ENCODE data around the gene ITGB6. TPM values are rescaled to one million over a fixed set of nuclear protein-coding genes. Genes with fewer than 3 reads are reported as not detected.

Gene ITGB6
- total and polyA plus RNA-seq, 7 donors: 1.8 to 5.1 (median 2.5) TPM; not detected in 4

GRCh38 chr2:160139350-160139749 is 60.7 kb downstream of the ITGB6 start:
- no peak for TF ChIP-seq CTCF (IDR thresholded peaks at IDR 0.05)
- no peak for TF ChIP-seq EP300 (IDR thresholded peaks at IDR 0.05)
- TF ChIP-seq POLR2A (IDR thresholded peaks at IDR 0.05): no peak
- no peak for TF ChIP-seq POLR2AphosphoS5 (IDR thresholded peaks at IDR 0.05)
- Histone ChIP-seq H3K9me3 (no peaks in the 10 kb centered on the region), H3K36me3 (no peaks in the 10 kb centered on the region), H3K27me3 (no peaks in the 10 kb centered on the region), H3K4me1 (no peaks in the 10 kb centered on the region), H3K27ac (no peak overlapping the region), H3K4me3 (no peak overlapping the region)
- no peak for DNase-seq
- intact Hi-C loops (cut with DNase I): no loop called here

- 98 to 100% methylated on average over 1 of the region's 1 CpG for WGBS, 2 donors
- H3K27ac ChIP-seq: no peak overlapping the region
- TF ChIP-seq EP300 (IDR thresholded peaks at IDR 0.05) (no peak), CTCF (IDR thresholded peaks at IDR 0.05) (no peak), POLR2A (IDR thresholded peaks at IDR 0.05) (no peak), POLR2AphosphoS5 (IDR thresholded peaks at IDR 0.05) (no peak)
- H3K9me3 ChIP-seq: no peaks in the 10 kb centered on the region
- H3K27me3 ChIP-seq: no peaks in the 10 kb centered on the region
- no peaks in the 10 kb centered on the region for H3K4me1 ChIP-seq
- intact Hi-C loops (cut with DNase I): no loop called here
- no peak for DNase-seq
- H3K36me3 ChIP-seq: no peaks in the 10 kb centered on the region
- no peak overlapping the region for H3K4me3 ChIP-seq
Observed at GRCh38 chr2:160138406-160138805, 61.7 kb downstream of the ITGB6 start.

GRCh38 chr2:160137464-160137863 is 62.6 kb downstream of the ITGB6 start:
- H3K4me3 ChIP-seq: no peak overlapping the region

GRCh38 chr2:160132761-160133160 is 67.3 kb downstream of the ITGB6 start:
- no peak for TF ChIP-seq POLR2AphosphoS5 (IDR thresholded peaks at IDR 0.05)
- TF ChIP-seq EP300 (IDR thresholded peaks at IDR 0.05): no peak
- no peak for TF ChIP-seq CTCF (IDR thresholded peaks at IDR 0.05)
- TF ChIP-seq POLR2A (IDR thresholded peaks at IDR 0.05): no peak
- Histone ChIP-seq H3K36me3 (no peaks in the 10 kb centered on the region), H3K4me1 (no peaks in the 10 kb centered on the region), H3K27me3 (no peaks in the 10 kb centered on the region), H3K9me3 (no peaks in the 10 kb centered on the region), H3K4me3 (no peak overlapping the region), H3K27ac (no peak overlapping the region)
- WGBS, 2 donors: 92 to 97% methylated on average over 3 of the region's 3 CpGs
- DNase-seq: no peak
- intact Hi-C loops (cut with DNase I): no loop called here

More at GRCh38 chr2:160137464-160137863, 62.6 kb downstream of the ITGB6 start:
- Histone ChIP-seq H3K36me3 (no peaks in the 10 kb centered on the region), H3K27me3 (no peaks in the 10 kb centered on the region), H3K27ac (no peak overlapping the region), H3K4me1 (no peaks in the 10 kb centered on the region), H3K9me3 (no peaks in the 10 kb centered on the region)
- intact Hi-C loops (cut with DNase I): no loop called here
- DNase-seq: no peak
- TF ChIP-seq POLR2AphosphoS5 (IDR thresholded peaks at IDR 0.05) (no peak), CTCF (IDR thresholded peaks at IDR 0.05) (no peak), EP300 (IDR thresholded peaks at IDR 0.05) (no peak), POLR2A (IDR thresholded peaks at IDR 0.05) (no peak)
- WGBS, 2 donors: 91 to 95% methylated on average over 8 of the region's 8 CpGs

- intact Hi-C loops (cut with DNase I): loop anchor here (10.0 kb wide), 1 partner anchor 118 kb away; no protein-coding TSS in a partner anchor
- H3K9me3 ChIP-seq: no peaks in the 10 kb centered on the region
- no peaks in the 10 kb centered on the region for H3K4me1 ChIP-seq
- TF ChIP-seq POLR2A (IDR thresholded peaks at IDR 0.05) (no peak), POLR2AphosphoS5 (IDR thresholded peaks at IDR 0.05) (no peak), CTCF (IDR thresholded peaks at IDR 0.05) (no peak), EP300 (IDR thresholded peaks at IDR 0.05) (no peak)
- DNase-seq: no peak
- H3K27me3 ChIP-seq: no peaks in the 10 kb centered on the region
- H3K36me3 ChIP-seq: no peaks in the 10 kb centered on the region
- H3K4me3 ChIP-seq: no peak overlapping the region
- no peak overlapping the region for H3K27ac ChIP-seq
- WGBS, 2 donors: 89 to 91% methylated on average over 2 of the region's 2 CpGs
Observed at GRCh38 chr2:160126756-160127155, 73.3 kb downstream of the ITGB6 start.

Measured in sigmoid colon (tissue), 7 donors.